ENCODE measurements around the gene ELL. TPM values are rescaled to one million over a fixed set of nuclear protein-coding genes. Genes with fewer than 3 reads are reported as not detected.

The ELL gene
- total RNA-seq, 1 donor from 2014 or later: 16.0 TPM

DNA sequence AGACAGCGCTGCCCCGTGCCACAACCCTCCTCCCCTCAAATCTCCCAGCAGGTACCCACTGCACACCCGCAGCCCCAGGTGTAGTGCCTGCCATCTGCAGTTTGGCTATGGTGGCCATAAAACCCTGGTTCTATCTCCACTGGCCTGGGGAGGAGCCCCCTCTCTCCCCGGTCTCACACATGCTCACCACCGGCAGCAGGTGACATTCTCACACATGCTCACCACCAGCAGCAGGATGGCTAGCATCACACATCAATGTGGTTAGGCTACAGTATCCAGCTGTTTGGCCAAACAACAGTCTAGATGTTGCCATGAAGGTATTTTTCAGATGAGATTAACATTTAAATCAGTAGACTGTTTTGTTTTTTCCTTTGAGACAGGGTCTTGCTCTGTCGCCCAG, 31.1 kb downstream of the ELL start:
- no peaks in the 10 kb centered on the region for H3K9me3 ChIP-seq (ENCODE audit: insufficient read depth, low read depth, low read length)
- H3K4me3 ChIP-seq (ENCODE audit: insufficient read depth, low read depth, low read length): no peak overlapping the region
- peaks cover 99% of the 10 kb centered on the region for H4K20me1 ChIP-seq (ENCODE audit: insufficient read depth, low read length)
- H3K27ac ChIP-seq (ENCODE audit: low read depth, low read length): no peak overlapping the region
- no peaks in the 10 kb centered on the region for H3K27me3 ChIP-seq (ENCODE audit: insufficient read depth, low read length)
- DNase-seq (ENCODE audit: low read depth): no peak
- TF ChIP-seq EZH2 (IDR thresholded peaks at IDR 0.05; ENCODE audit: insufficient read depth, low read length): no peak
- TF ChIP-seq, protein P1, sequence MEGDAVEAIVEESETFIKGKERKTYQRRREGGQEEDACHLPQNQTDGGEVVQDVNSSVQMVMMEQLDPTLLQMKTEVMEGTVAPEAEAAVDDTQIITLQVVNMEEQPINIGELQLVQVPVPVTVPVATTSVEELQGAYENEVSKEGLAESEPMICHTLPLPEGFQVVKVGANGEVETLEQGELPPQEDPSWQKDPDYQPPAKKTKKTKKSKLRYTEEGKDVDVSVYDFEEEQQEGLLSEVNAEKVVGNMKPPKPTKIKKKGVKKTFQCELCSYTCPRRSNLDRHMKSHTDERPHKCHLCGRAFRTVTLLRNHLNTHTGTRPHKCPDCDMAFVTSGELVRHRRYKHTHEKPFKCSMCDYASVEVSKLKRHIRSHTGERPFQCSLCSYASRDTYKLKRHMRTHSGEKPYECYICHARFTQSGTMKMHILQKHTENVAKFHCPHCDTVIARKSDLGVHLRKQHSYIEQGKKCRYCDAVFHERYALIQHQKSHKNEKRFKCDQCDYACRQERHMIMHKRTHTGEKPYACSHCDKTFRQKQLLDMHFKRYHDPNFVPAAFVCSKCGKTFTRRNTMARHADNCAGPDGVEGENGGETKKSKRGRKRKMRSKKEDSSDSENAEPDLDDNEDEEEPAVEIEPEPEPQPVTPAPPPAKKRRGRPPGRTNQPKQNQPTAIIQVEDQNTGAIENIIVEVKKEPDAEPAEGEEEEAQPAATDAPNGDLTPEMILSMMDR (IDR thresholded peaks at IDR 0.05; ENCODE audit: insufficient read depth, low read depth, low read length): no peak
- no peak overlapping the region for H3K9ac ChIP-seq (ENCODE audit: low read length)
- H3K79me2 ChIP-seq (ENCODE audit: insufficient read depth, low read length): peaks cover 97% of the 10 kb centered on the region
- no peak for FAIRE-seq
- Mint-ChIP-seq H3K27ac (ENCODE audit: unreplicated experiment) (peak overlapping the region; percentile 47), H3K36me3 (ENCODE audit: low read depth, unreplicated experiment) (peaks cover 4% of the 10 kb centered on the region), H3K9me3 (ENCODE audit: unreplicated experiment) (no peaks in the 10 kb centered on the region), H3K4me1 (ENCODE audit: low read depth, unreplicated experiment) (peaks cover 41% of the 10 kb centered on the region), H3K27me3 (ENCODE audit: low read depth, unreplicated experiment) (no peaks in the 10 kb centered on the region), H3K4me3 (ENCODE audit: unreplicated experiment) (no peak overlapping the region)
- H3K36me3 ChIP-seq (ENCODE audit: insufficient read depth, low read length): no peaks in the 10 kb centered on the region
- H3K4me2 ChIP-seq (ENCODE audit: low read length): no peak overlapping the region
- peaks cover 16% of the 10 kb centered on the region for H3K4me1 ChIP-seq (ENCODE audit: insufficient read depth, low read length)
- H2AFZ ChIP-seq (ENCODE audit: low read depth, low read length): no peak overlapping the region

DNA sequence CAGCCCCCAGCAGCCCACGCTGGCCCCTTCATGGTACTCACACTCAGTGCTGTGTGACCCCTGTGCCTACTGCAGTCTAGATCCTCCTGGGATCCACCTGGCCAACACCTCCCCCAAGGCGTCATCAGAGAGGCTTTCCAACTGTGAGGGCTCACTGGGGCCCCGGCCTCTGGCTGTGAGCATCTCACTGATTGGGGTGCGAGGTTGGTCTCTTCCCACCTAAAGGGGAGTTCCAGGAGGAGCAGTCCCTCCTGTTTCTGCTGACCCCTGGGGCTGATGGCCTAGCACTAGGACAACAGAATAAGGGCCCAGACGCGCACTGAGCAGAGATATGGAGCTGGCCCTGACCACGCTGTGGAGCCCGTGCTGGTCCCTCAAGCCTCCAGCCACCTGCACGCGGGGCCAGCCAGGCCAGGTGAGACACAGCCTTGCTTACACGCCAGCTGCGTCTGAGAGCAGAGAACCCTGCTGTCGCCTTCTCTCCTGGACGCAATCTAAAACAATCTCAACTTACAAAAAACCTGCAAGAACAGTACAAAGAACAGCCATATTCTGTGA, 32.2 kb downstream of the ELL start:
- Mint-ChIP-seq H3K9me3 (ENCODE audit: unreplicated experiment) (no peaks in the 10 kb centered on the region), H3K27me3 (ENCODE audit: low read depth, unreplicated experiment) (no peaks in the 10 kb centered on the region), H3K27ac (ENCODE audit: unreplicated experiment) (no peak overlapping the region), H3K36me3 (ENCODE audit: low read depth, unreplicated experiment) (peaks cover 4% of the 10 kb centered on the region), H3K4me3 (ENCODE audit: unreplicated experiment) (no peak overlapping the region), H3K4me1 (ENCODE audit: low read depth, unreplicated experiment) (peaks cover 39% of the 10 kb centered on the region)
- Histone ChIP-seq H4K20me1 (ENCODE audit: insufficient read depth, low read length) (peaks cover 99% of the 10 kb centered on the region), H3K9me3 (ENCODE audit: insufficient read depth, low read depth, low read length) (no peaks in the 10 kb centered on the region), H3K4me3 (ENCODE audit: insufficient read depth, low read depth, low read length) (no peak overlapping the region), H2AFZ (ENCODE audit: low read depth, low read length) (no peak overlapping the region), H3K27me3 (ENCODE audit: insufficient read depth, low read length) (no peaks in the 10 kb centered on the region), H3K27ac (ENCODE audit: low read depth, low read length) (no peak overlapping the region), H3K9ac (ENCODE audit: low read length) (no peak overlapping the region), H3K4me2 (ENCODE audit: low read length) (no peak overlapping the region), H3K4me1 (ENCODE audit: insufficient read depth, low read length) (peaks cover 16% of the 10 kb centered on the region), H3K79me2 (ENCODE audit: insufficient read depth, low read length) (peaks cover 96% of the 10 kb centered on the region), H3K36me3 (ENCODE audit: insufficient read depth, low read length) (no peaks in the 10 kb centered on the region)
- no peak for FAIRE-seq
- DNase-seq (ENCODE audit: low read depth): no peak
- TF ChIP-seq, protein P1 (IDR thresholded peaks at IDR 0.05; ENCODE audit: insufficient read depth, low read depth, low read length): no peak
- no peak for TF ChIP-seq EZH2 (IDR thresholded peaks at IDR 0.05; ENCODE audit: insufficient read depth, low read length)

- FAIRE-seq: no peak
- TF ChIP-seq, protein P1 (IDR thresholded peaks at IDR 0.05; ENCODE audit: insufficient read depth, low read depth, low read length): no peak
- TF ChIP-seq EZH2 (IDR thresholded peaks at IDR 0.05; ENCODE audit: insufficient read depth, low read length): no peak
- no peak overlapping the region for H3K27ac ChIP-seq (ENCODE audit: low read depth, low read length)
- no peak for DNase-seq (ENCODE audit: low read depth)
- Mint-ChIP-seq H3K36me3 (ENCODE audit: low read depth, unreplicated experiment) (peaks cover 4% of the 10 kb centered on the region), H3K27me3 (ENCODE audit: low read depth, unreplicated experiment) (no peaks in the 10 kb centered on the region), H3K4me1 (ENCODE audit: low read depth, unreplicated experiment) (peaks cover 35% of the 10 kb centered on the region), H3K27ac (ENCODE audit: unreplicated experiment) (no peak overlapping the region), H3K4me3 (ENCODE audit: unreplicated experiment) (no peak overlapping the region), H3K9me3 (ENCODE audit: unreplicated experiment) (no peaks in the 10 kb centered on the region)
- no peak overlapping the region for H3K4me3 ChIP-seq (ENCODE audit: insufficient read depth, low read depth, low read length)
- H3K36me3 ChIP-seq (ENCODE audit: insufficient read depth, low read length): no peaks in the 10 kb centered on the region
- H3K9me3 ChIP-seq (ENCODE audit: insufficient read depth, low read depth, low read length): no peaks in the 10 kb centered on the region
- no peaks in the 10 kb centered on the region for H3K27me3 ChIP-seq (ENCODE audit: insufficient read depth, low read length)
- no peak overlapping the region for H2AFZ ChIP-seq (ENCODE audit: low read depth, low read length)
- H3K4me2 ChIP-seq (ENCODE audit: low read length): no peak overlapping the region
- H3K79me2 ChIP-seq (ENCODE audit: insufficient read depth, low read length): peaks cover 95% of the 10 kb centered on the region
- peaks cover 12% of the 10 kb centered on the region for H3K4me1 ChIP-seq (ENCODE audit: insufficient read depth, low read length)
- H4K20me1 ChIP-seq (ENCODE audit: insufficient read depth, low read length): peaks cover 98% of the 10 kb centered on the region
- no peak overlapping the region for H3K9ac ChIP-seq (ENCODE audit: low read length)
These were observed 32.8 kb downstream of the ELL start for GRCh38 chr19:18488838-18489626.
